Cardiac muscle cell (in vitro differentiated cells and primary cell): ENCODE data around the gene USP6NL. TPM values are rescaled to one million over a fixed set of nuclear protein-coding genes. Genes with fewer than 3 reads are reported as not detected.
"Not testable (repeated sequence)": the region's sequence is repeated elsewhere in the genome, so short reads cannot be mapped to it uniquely, and the experiment has no call there.

Experiments
- DNase-seq, 2 donors: peaks; one replicate each; pipeline versions ENCODE4 v3.0.0 to v3.0.0-alpha.2; 2010 to 2017; ENCODE audit warnings: low read depth in 1 of 2, low spot score in 1 of 2
- H3K27ac ChIP-seq: fragments of 200-600 bp; sonication (generic); 2 replicates; pipeline ENCODE4 v1.5.1; 2016
- H3K27me3 ChIP-seq: fragments of 200-600 bp; sonication (generic); 2 replicates; pipeline ENCODE4 v1.6.0; 2016; ENCODE audit warnings: control low read depth
- H3K36me3 ChIP-seq: fragments of 200-600 bp; sonication (generic); 2 replicates; pipeline ENCODE4 v1.5.1; 2016; ENCODE audit warnings: control low read depth
- H3K4me1 ChIP-seq: fragments of 200-600 bp; sonication (generic); 2 replicates; pipeline ENCODE4 v1.8.1; 2017; ENCODE audit warnings: low read depth, mild to moderate bottlenecking, mixed run types
- H3K4me3 ChIP-seq: fragments of 200-600 bp; sonication (generic); 2 replicates; pipeline ENCODE4 v1.5.1; 2016; ENCODE audit warnings: mild to moderate bottlenecking
- H3K9me3 ChIP-seq: fragments of 200-600 bp; sonication (generic); 2 replicates; pipeline ENCODE4 v1.5.1; 2017; ENCODE audit warnings: low read depth, mild to moderate bottlenecking, control low read depth
- polyA plus RNA-seq: library from polyadenylated mRNA; unstranded; fragments of >200 nt; fragmentation: Nextera tagmentation; extraction: Ambion mirVana; gene quantifications from 2 replicates; pipeline ENCODE4 v1.2.1, GENCODE V29; 2016
- total RNA-seq: library from RNA; depleted of rRNA; stranded (reverse); fragments of >200 nt; gene quantifications from 2 replicates; pipeline ENCODE4 v1.2.3, GENCODE V29; 2016
- TF ChIP-seq, protein P1 (sequence below): IDR thresholded peaks from 2 replicates; pipeline ENCODE4 v1.5.1; 2012; ENCODE audit warnings: low read depth, mild to moderate bottlenecking, low read length

Gene USP6NL
- total and polyA plus RNA-seq, 2 experiments from 2014 or later: 13.6 to 25.4 TPM

DNA sequence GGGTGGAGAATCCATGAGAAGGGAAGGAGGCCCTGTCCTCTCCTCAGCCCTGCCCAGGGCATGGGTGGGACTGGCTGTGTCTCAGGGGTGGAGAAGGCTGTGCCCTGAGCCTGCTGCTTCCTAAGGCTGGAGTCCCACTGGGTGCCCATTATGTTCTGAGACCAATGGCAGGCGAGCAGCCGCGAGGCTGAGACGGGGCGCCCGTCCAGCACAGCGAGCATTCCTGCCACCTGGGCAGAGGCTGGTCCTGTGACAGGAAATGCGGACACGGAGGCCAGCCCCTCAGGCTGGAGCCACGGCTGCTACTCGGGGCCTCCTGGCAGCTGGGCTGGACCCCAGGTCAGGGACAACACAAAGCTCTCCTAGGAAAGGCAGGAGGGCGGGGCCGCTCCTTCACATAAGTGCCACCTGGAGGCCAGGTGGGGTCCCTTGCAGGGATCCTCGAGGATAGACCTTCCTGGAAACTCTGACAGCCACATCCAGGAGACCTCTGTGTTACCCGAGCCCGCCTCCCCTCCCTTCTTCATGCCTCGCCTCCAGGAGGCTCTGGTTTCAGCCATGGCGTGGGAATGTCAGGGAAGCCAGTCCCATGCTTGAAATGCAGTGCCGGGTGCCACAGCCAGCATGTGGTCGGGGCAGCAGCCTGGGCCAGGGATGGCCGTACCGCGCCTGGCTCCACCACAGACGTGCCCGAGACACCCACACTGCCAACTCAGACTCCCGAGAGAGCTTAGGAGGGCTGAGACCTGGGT lies 173.9 kb downstream of the USP6NL start:
- H3K9me3 ChIP-seq: no peaks in the 10 kb centered on the region
- no peak overlapping the region for H3K4me3 ChIP-seq
- H3K27me3 ChIP-seq: no peaks in the 10 kb centered on the region
- no peak for DNase-seq
- TF ChIP-seq, protein P1, sequence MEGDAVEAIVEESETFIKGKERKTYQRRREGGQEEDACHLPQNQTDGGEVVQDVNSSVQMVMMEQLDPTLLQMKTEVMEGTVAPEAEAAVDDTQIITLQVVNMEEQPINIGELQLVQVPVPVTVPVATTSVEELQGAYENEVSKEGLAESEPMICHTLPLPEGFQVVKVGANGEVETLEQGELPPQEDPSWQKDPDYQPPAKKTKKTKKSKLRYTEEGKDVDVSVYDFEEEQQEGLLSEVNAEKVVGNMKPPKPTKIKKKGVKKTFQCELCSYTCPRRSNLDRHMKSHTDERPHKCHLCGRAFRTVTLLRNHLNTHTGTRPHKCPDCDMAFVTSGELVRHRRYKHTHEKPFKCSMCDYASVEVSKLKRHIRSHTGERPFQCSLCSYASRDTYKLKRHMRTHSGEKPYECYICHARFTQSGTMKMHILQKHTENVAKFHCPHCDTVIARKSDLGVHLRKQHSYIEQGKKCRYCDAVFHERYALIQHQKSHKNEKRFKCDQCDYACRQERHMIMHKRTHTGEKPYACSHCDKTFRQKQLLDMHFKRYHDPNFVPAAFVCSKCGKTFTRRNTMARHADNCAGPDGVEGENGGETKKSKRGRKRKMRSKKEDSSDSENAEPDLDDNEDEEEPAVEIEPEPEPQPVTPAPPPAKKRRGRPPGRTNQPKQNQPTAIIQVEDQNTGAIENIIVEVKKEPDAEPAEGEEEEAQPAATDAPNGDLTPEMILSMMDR: no peak
- H3K36me3 ChIP-seq: no peaks in the 10 kb centered on the region
- no peak overlapping the region for H3K27ac ChIP-seq
- peaks cover 5% of the 10 kb centered on the region for H3K4me1 ChIP-seq

DNA sequence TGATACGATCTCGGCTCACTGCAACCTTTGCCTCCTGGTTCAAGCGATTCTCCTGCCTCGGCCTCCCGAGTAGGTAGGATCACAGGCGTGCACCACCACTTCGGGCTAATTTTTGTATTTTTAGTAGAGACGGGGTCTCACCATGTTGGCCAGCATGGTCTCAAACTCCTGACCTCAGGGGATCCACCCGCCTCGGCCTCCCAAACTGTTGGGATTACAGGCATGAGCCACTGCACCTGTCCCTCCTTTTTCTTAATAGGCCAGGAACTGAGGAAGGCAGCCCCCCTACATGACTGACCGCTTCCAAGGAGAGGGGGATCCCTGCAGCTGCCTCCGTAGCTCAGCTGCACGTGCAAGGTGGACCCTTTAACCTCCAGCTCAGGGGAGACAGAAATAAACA lies 175.0 kb downstream of the USP6NL start:
- not testable (repeated sequence) for H3K36me3 ChIP-seq, H3K4me3 ChIP-seq, H3K4me1 ChIP-seq, H3K9me3 ChIP-seq, DNase-seq, H3K27me3 ChIP-seq, H3K27ac ChIP-seq

DNA sequence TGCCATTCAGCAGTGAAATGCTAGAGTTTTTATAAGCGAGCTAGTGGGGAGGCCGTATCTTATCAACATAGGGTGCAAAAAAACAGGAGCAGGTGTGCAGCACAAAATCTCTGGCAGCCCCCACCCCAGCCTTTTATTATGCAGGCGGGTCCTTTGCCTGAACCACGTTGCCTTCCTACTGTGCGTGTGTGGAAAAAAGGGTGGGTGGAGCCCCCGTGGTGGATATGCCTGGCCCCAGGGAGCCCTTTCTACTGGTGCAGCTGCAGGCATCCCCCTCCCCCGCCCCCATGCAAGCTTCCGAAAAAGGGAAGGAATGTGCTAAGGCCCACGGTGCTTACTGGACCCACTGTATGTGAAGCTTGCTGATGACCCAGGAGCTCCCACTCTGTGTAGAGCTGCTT lies 175.9 kb downstream of the USP6NL start:
- Histone ChIP-seq H3K27me3 (no peaks in the 10 kb centered on the region), H3K27ac (no peak overlapping the region), H3K4me1 (peaks cover 5% of the 10 kb centered on the region), H3K4me3 (no peak overlapping the region), H3K36me3 (no peaks in the 10 kb centered on the region), H3K9me3 (no peaks in the 10 kb centered on the region)
- peak in 1 of 2 donors; percentile 31 for DNase-seq
- TF ChIP-seq, protein P1: no peak

DNA sequence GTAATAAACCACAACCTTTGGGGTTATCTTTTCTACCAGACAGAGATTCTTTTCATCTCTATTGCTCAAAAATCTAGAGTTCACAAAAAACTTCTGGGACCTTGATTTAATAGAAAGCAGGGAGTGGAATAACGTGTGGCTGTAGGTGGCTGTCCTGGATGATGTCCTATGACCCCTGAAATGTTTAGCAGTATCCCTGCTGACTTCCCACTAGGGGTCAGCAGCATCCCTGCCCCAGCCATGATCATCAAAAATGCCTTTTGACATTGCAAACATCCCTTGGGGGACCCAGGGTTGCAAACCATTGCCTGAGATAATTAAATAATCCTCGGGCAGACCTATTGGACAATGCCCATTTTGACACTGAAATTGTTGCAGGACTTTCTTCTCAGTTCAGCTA lies 177.1 kb downstream of the USP6NL start:
- TF ChIP-seq, protein P1: peak; percentile 30
- Histone ChIP-seq H3K4me1 (peaks cover 5% of the 10 kb centered on the region), H3K27ac (no peak overlapping the region), H3K9me3 (no peaks in the 10 kb centered on the region), H3K36me3 (no peaks in the 10 kb centered on the region), H3K4me3 (no peak overlapping the region), H3K27me3 (no peaks in the 10 kb centered on the region)
- no peak for DNase-seq

DNA sequence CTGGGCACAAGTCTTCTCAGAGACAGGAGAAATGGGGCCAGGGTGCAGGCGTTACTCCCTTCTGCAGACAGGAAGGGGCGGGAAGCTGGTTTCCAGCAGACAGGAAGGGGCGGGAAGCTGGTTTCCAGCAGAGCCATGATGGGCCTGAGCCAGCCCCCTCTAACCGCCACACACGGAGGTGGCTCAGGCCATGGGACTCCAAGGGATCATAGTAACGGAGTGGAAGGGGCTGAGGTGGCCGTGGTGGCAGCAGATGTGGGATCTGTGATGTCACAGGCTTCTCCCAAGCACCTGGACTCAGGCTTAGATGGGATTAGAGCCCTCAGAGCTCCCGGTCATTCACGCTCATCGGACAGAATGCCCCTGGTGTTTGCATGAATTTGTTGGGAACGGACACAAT lies 177.8 kb downstream of the USP6NL start:
- DNase-seq: no peak
- H3K4me1 ChIP-seq: peaks cover 5% of the 10 kb centered on the region
- no peak overlapping the region for H3K4me3 ChIP-seq
- no peaks in the 10 kb centered on the region for H3K36me3 ChIP-seq
- H3K27ac ChIP-seq: no peak overlapping the region
- H3K9me3 ChIP-seq: no peaks in the 10 kb centered on the region
- H3K27me3 ChIP-seq: no peaks in the 10 kb centered on the region
- TF ChIP-seq, protein P1: no peak

DNA sequence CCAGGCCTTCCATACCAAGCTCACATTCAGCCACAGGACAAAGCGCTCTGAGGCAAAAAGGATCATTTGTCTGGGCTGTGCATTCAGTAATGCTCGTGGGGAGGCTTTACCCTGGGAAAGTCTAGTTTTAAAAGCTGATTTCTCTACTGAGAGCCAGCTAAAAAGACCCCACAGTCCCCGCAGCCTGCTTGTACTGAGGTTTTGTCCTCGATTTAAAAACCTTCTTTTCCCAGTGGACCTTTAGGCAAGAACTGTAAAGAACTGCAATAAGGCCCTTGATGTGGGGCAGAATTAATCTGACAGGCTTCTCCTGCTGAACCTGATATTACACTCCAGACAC lies 180.3 kb downstream of the USP6NL start:
- H3K4me3 ChIP-seq: no peak overlapping the region
- TF ChIP-seq, protein P1: no peak
- no peak overlapping the region for H3K27ac ChIP-seq

More for the DNA sequence above, 180.3 kb downstream of the USP6NL start:
- Histone ChIP-seq H3K9me3 (no peaks in the 10 kb centered on the region), H3K27me3 (no peaks in the 10 kb centered on the region), H3K4me1 (peaks cover 5% of the 10 kb centered on the region), H3K36me3 (no peaks in the 10 kb centered on the region)
- no peak for DNase-seq
